ENCODE measurements around the gene SLC51B.

GRCh38 chr15:65062726-65063125 lies 17.5 kb downstream of the SLC51B start:
- TF ChIP-seq YY1 (IDR thresholded peaks at IDR 0.05; ENCODE audit: insufficient read depth, insufficient read length) (no peak), SUZ12 (IDR thresholded peaks at IDR 0.05; ENCODE audit: extremely low read depth, insufficient read depth, insufficient read length) (no peak)
